HepG2 (cell line): ENCODE measurements around the gene HTR1D.

Source experiments
- CEBPG ChIP-seq: IDR thresholded peaks from 2 replicates; pipeline ENCODE4 v1.6.1; 2016
- CTCF ChIP-seq: sonication (generic); formaldehyde crosslinking; IDR thresholded peaks from 2 replicates; pipeline ENCODE4 v1.5.0; 2020; ENCODE audit warnings: mild to moderate bottlenecking, missing genetic modification reagents, moderate library complexity
- MAX ChIP-seq: IDR thresholded peaks from 2 replicates; pipeline ENCODE4 v1.6.1; 2012; ENCODE audit warnings: inconsistent platforms
- RFX5 ChIP-seq: IDR thresholded peaks from 2 replicates; pipeline ENCODE4 v1.6.1; 2011; ENCODE audit warnings: low read depth, low read length, improper control_type of control experiment
- SRF ChIP-seq: IDR thresholded peaks from 2 replicates; pipeline ENCODE4 v1.6.1; 2011; ENCODE audit warnings: mild to moderate bottlenecking, low read depth, low read length, moderate library complexity
- ZNF501 ChIP-seq: sonication (generic); formaldehyde crosslinking; IDR thresholded peaks from 2 replicates; pipeline ENCODE4 v1.5.1; 2020; ENCODE audit warnings: mild to moderate bottlenecking, moderate library complexity, missing genetic modification reagents

- TF ChIP-seq SRF = no peak
- TF ChIP-seq ZNF501 (CRISPR knock-in tag) = no peak
- no peak for TF ChIP-seq RFX5
- no peak for TF ChIP-seq MAX
- TF ChIP-seq CEBPG (CRISPR knock-in tag) = no peak
- no peak for TF ChIP-seq CTCF (CRISPR knock-in tag)
These were observed 22.9 kb downstream of the HTR1D start for GRCh38 chr1:23194119-23194984.
